Urinary bladder (tissue), 4 donors: Measurements from ENCODE around the gene HDAC1. TPM values are rescaled to one million over a fixed set of nuclear protein-coding genes. Genes with fewer than 3 reads are reported as not detected.
A peak's percentile ranks its signal among the peaks of the same experiment; 100 is the strongest.
"Not testable (repeated sequence)": the region's sequence is repeated elsewhere in the genome, so short reads cannot be mapped to it uniquely, and the experiment has no call there.

Experiments used
- DNase-seq: peaks from one replicate; pipeline ENCODE4 v3.0.0-alpha.2; 2015; ENCODE audit errors: extremely low spot score
- H3K27ac ChIP-seq: one replicate; pipeline ENCODE4 v1.5.1; 2013; ENCODE audit warnings: low read depth, mild to moderate bottlenecking, moderate library complexity
- H3K36me3 ChIP-seq: one replicate; pipeline ENCODE4 v1.6.1; 2013; ENCODE audit warnings: mild to moderate bottlenecking, moderate library complexity; ENCODE audit not compliant: insufficient read depth
- H3K4me1 ChIP-seq: one replicate; pipeline ENCODE4 v1.6.1; 2013; ENCODE audit warnings: mild to moderate bottlenecking, moderate library complexity; ENCODE audit not compliant: insufficient read depth
- H3K4me3 ChIP-seq: one replicate; pipeline ENCODE4 v1.5.1; 2013; ENCODE audit warnings: low read depth, low read length
- WGBS: extraction: QIAGEN DNeasy Blood & Tissue Kit; methylation state at CpG from one replicate; pipeline ENCODE4 v1.1.7; 2013; 5-methylcytosine and 5-hydroxymethylcytosine counted together
- polyA plus RNA-seq: library from polyadenylated mRNA; stranded (reverse); fragments of 200-250 nt; gene quantifications from one replicate; pipeline ENCODE4 v1.2.3, GENCODE V29; 2013
- total RNA-seq: library from RNA; depleted of rRNA; stranded (reverse); fragments of >200 nt; gene quantifications from one replicate; pipeline ENCODE4 v1.2.3, GENCODE V29; 2014
- donor health status: healthy with polysubstance abuse.
- donor health status: healthy.

HDAC1 gene
- total and polyA plus RNA-seq, 2 donors, result 59.7 to 73.6 TPM

GRCh38 chr1:32353431-32353830 is 61.5 kb downstream of the HDAC1 start:
- no peaks in the 10 kb centered on the region for H3K4me1 ChIP-seq
- WGBS, result 44% methylated on average over 2 of the region's 2 CpGs
- H3K36me3 ChIP-seq, result no peaks in the 10 kb centered on the region
- H3K27ac ChIP-seq, result no peak overlapping the region
- DNase-seq, result no peak
- H3K4me3 ChIP-seq, result no peak overlapping the region

- Histone ChIP-seq H3K36me3 (no peaks in the 10 kb centered on the region), H3K4me3 (no peak overlapping the region), H3K4me1 (no peaks in the 10 kb centered on the region), H3K27ac (no peak overlapping the region)
- WGBS, result 21% methylated on average over 2 of the region's 2 CpGs
- DNase-seq, result no peak
Measured at GRCh38 chr1:32353886-32354570, 62.1 kb downstream of the HDAC1 start.

- H3K27ac ChIP-seq, result not testable (repeated sequence)
Measured at GRCh38 chr1:32355778-32356177, 63.9 kb downstream of the HDAC1 start.

DNA sequence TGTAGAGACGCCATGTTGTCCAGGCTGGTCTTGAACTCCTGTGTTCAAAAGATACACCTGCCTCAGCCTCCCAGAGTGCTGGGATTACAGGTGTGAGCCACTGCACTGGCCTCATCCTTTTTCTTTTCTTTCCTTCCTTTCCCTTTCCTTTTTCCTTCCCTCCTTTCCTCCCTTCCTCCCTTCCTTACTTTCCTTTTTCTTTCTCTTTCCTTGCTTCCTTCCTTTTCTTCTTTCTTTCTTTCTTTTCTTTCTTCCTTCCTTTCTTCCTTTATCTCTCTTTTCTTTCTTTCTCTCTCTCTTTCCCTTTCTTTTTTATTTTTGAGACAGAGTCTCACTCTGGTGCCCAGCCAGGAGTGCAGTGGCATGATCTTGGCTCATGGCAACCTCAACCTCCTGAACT is 64.6 kb downstream of the HDAC1 start:
- Histone ChIP-seq H3K4me1 (peaks cover 2% of the 10 kb centered on the region), H3K4me3 (no peak overlapping the region), H3K36me3 (no peaks in the 10 kb centered on the region), H3K27ac (no peak overlapping the region)
- 100% methylated on average over 1 of the region's 1 CpG for WGBS
- DNase-seq, result no peak

More at GRCh38 chr1:32355778-32356177, 63.9 kb downstream of the HDAC1 start:
- not testable (repeated sequence) for DNase-seq, H3K4me1 ChIP-seq, H3K4me3 ChIP-seq, H3K36me3 ChIP-seq
- 93% methylated on average over 6 of the region's 6 CpGs for WGBS

- H3K4me3 ChIP-seq, result no peak overlapping the region
- WGBS, result 58% methylated on average over 6 of the region's 6 CpGs
Measured at GRCh38 chr1:32357614-32358013, 65.7 kb downstream of the HDAC1 start.

GRCh38 chr1:32358435-32358834 is 66.6 kb downstream of the HDAC1 start:
- Histone ChIP-seq H3K4me3 (no peak overlapping the region), H3K36me3 (no peaks in the 10 kb centered on the region), H3K4me1 (peaks cover 3% of the 10 kb centered on the region), H3K27ac (no peak overlapping the region)
- 80% methylated on average over 3 of the region's 3 CpGs for WGBS
- no peak for DNase-seq

More at GRCh38 chr1:32357614-32358013, 65.7 kb downstream of the HDAC1 start:
- no peak for DNase-seq
- H3K27ac ChIP-seq, result no peak overlapping the region
- no peaks in the 10 kb centered on the region for H3K36me3 ChIP-seq
- peaks cover 3% of the 10 kb centered on the region for H3K4me1 ChIP-seq

DNA sequence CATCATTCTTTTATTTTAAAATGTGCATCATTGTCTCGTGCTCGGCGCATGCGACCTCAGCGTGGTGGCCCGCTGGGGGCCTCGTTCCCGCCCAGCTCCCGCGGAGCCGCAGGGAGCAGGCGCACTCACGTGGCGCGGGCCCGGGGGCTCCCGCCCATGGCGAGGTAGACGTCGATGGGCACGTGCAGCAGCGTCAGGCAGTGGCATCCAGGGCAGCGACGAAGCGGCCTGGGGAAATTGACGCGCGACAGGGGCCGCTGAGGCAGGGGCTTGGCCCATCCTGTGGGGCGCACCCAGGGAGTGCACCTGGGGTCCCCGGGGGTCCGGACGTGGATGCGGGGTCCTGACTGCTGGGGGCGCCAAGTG is 69.4 kb downstream of the HDAC1 start:
- H3K4me1 ChIP-seq, result peaks cover 3% of the 10 kb centered on the region
- 52% methylated on average over 35 of the region's 35 CpGs for WGBS
- H3K36me3 ChIP-seq, result no peaks in the 10 kb centered on the region
- no peak overlapping the region for H3K27ac ChIP-seq
- peak overlapping the region; percentile 34 for H3K4me3 ChIP-seq
- no peak for DNase-seq

DNA sequence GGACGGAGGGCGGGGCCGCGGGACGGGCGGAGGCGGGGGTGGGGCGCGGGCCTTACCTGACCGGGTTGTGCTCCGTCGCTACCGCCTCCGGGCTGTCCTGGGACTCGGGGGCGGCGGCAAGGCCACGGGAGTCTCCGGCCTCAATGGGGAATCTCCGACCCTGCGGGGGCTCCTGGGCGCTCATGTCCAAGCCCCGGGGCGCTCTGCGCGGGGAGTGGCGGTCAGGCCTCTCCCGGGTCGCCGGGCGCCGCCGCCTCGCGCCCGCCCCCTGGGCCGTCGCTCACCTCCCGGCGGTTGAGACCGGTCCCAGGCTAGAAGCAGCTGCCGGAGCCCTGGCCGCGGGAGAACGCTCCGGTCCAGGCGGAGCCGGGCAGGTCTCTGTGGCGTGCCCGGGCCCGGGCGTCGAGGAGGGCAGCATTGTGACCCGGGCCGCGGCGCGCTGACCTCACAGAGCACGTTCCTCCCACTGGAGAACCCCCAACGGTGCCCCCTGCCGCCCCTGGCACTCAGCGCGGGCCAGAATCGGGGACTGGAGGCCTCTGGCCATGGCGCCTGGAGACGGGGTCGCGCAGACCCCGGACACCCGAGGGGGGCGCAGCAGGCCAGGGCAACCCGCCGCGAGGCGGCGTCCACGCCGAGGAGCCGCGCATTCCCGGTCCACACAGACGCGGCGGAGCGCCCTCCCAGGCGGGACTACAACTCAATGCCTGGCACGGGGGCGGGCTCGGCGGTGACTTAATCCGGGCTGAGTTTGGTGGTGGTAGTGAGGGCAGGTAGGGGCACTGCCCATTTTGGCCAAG is 70.0 kb downstream of the HDAC1 start:
- no peaks in the 10 kb centered on the region for H3K36me3 ChIP-seq
- no peak for DNase-seq
- H3K4me1 ChIP-seq, result peaks cover 3% of the 10 kb centered on the region
- H3K27ac ChIP-seq, result no peak overlapping the region
- 2% methylated on average over 91 of the region's 91 CpGs for WGBS
- H3K4me3 ChIP-seq, result peak overlapping the region; percentile 34

DNA sequence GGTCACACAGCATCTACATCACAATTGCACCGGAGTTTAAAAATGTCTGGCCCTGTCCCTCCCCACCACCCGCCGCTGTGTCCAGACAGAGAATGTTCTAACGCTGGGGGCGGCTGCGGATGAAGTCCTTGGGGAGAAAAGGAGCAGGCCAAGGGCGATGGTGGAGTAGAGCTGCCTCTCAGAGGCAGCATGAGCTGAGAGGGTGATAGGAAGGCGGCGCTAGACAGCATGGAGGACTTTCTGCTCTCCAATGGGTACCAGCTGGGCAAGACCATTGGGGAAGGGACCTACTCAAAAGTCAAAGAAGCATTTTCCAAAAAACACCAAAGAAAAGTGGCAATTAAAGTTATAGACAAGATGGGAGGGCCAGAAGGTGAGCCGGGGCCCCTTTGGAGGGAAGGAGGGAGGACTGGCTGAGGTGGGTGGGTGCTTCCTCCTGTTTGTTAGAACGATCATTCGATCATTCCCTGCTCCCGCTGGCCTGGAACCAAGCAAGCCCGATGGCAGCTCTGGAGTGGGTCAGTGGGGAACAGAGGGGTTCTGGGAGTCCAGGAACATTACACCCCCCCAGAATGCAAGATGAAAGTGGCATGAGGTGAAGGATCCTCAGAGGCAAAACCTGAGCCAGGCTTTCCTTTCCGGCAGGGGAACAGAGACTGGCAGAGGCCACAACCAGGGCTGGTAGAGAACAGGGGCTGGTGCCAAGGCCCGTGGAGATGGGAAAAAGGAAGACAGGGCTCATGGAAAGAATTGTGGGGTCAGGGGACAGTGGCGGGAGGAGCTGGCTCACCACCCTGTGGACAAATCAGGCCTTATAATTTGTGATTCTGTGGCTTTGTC is 70.8 kb downstream of the HDAC1 start, which contains the start of the genes FAM229A and TSSK3:
FAM229A (minus strand) TSS at position 12 of the 840 bp plus-strand sequence. CDS start 394 bp downstream, outside the sequence.
TSSK3 (plus strand) TSS at position 66 of the 840 bp plus-strand sequence; CDS start at position 229, 163 bp downstream.
- Histone ChIP-seq H3K27ac (no peak within 1 kb of the TSS), H3K4me1 (peaks cover 3% of the 10 kb centered on the region), H3K36me3 (no peaks in the 10 kb centered on the region), H3K4me3 (peak within 1 kb of the TSS; percentile 34)
- DNase-seq, result no peak
- 59% methylated on average over 17 of the region's 17 CpGs for WGBS

- no peak for DNase-seq
- peaks cover 3% of the 10 kb centered on the region for H3K4me1 ChIP-seq
- H3K4me3 ChIP-seq, result no peak overlapping the region
- 92% methylated on average over 12 of the region's 12 CpGs for WGBS
- H3K27ac ChIP-seq, result no peak overlapping the region
- H3K36me3 ChIP-seq, result no peaks in the 10 kb centered on the region
Measured at GRCh38 chr1:32363713-32364112, 71.8 kb downstream of the HDAC1 start.

DNA sequence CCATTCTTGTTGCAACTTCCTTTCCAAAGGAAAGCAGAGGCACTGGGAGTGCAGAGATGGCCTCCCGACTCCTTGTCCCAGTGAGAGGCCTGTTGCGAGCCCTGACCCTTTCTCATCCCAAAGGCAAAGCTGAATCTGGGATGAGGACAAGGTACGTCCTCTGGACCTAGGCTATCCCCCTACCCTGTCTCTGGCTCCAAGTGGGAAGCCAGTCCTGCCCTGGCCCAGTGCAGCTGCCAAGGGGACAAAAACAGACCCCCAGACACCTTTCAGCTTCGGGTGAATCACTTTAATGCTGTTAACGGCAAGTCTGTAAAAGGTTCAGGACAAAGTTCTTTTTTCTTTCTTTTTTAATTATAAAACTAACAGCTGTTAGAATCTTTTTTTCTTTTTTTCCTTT is 73.0 kb downstream of the HDAC1 start:
- Histone ChIP-seq H3K36me3 (peaks cover 8% of the 10 kb centered on the region), H3K27ac (no peak overlapping the region), H3K4me1 (peaks cover 3% of the 10 kb centered on the region), H3K4me3 (no peak overlapping the region)
- DNase-seq, result no peak
- WGBS, result 91% methylated on average over 5 of the region's 5 CpGs

DNA sequence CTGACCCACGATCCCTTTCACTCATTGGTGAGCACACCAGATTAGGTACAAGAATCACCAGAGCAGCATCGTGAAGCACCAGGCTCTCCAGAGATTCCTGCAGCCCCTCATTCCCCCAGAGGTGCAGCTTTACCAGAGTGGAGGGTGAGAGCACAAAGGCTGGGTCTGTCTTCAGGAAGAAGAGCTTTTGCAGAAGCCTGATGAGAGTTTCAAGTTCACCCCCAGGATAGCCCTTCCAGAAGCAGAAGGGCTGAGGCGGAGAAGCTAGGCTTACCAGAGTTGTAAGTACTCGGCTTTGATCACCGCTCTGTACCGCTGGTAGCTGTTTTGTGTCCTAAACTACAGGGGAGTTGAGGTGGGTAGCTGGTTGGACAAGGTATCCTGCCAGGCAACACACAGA is 73.6 kb downstream of the HDAC1 start:
- Histone ChIP-seq H3K27ac (no peak overlapping the region), H3K4me1 (peaks cover 3% of the 10 kb centered on the region), H3K36me3 (peaks cover 8% of the 10 kb centered on the region), H3K4me3 (no peak overlapping the region)
- DNase-seq, result no peak
- WGBS, result 91% methylated on average over 6 of the region's 6 CpGs

DNA sequence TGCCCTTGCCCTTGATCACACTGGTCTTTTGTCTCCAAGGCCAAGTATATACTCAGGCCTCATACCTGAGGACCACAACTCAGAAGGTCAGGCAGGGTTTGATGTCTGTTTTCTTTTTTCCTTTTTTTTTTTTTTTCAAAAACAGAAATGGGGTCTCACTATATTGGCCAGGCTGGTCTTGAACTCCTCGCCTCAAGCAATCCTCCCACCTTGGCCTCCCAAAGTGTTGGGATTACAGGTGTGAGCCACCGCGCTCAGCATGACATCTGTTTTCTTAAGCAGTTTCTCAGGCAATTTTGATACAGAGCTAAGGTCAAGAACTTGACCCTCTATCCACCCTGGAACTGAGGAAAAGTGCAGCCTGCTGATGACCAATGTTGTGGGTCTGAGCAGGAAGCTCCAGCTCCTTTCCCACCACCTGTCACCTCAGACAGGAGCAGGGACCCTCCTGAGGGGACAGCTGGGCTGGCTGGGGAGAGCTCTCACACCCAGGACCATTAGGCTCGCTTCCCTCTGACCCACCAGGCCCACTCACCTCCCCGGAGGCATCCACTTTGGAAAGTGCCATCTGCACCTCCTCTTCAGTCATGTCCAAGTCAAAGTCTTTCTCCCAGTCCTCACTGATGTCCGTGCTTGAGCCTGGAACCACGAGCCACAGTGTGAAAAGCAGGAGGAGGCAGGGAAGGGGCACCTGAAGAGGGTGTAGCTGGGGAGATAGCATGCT is 76.2 kb downstream of the HDAC1 start:
- WGBS, result 95% methylated on average over 7 of the region's 7 CpGs
- H3K4me3 ChIP-seq, result no peak overlapping the region
- no peak overlapping the region for H3K27ac ChIP-seq
- DNase-seq, result no peak
- H3K36me3 ChIP-seq, result peaks cover 8% of the 10 kb centered on the region
- no peaks in the 10 kb centered on the region for H3K4me1 ChIP-seq
